ENCODE results near the gene B3GALT5. TPM values are rescaled to one million over a fixed set of nuclear protein-coding genes. Genes with fewer than 3 reads are reported as not detected.

B3GALT5 gene
- total RNA-seq, 8 experiments from 2014 or later, result 0.04 to 3.4 (median 0.99) TPM

DNA sequence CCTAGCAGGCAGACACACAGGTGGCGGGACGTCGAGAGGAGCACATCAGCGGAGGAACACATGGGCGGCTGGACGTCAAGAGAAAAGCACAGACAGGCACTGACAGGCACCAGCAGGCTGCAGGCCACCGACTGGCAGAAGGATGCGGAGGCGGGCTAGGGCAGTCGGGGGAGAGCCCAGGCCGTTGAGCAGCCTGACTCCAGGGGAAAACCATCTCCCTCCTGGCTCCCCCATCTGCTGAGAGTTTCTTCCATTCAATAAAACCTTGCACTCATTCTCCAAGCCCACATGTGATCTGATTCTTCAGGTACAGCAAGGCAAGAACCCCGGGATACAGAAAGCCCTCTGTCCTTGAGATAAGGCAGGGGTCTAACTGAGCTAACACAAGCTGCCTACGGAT is 25.5 kb downstream of the B3GALT5 start:
- H3K4me1 ChIP-seq (replicated peaks in 1 of 2), result peaks cover 9 to 18% of the 10 kb centered on the region in 2 donors
- no peak for ATAC-seq (replicated peaks in 6 of 8)
- in situ Hi-C loops (cut with MboI; ENCODE audit: low pct_unique_long_range_greater_than_20kb in 2 of 9, low sequenced_read_pairs in 9 of 9, unreplicated experiment in 9 of 9), result no loop called here
- 20 to 90% (median 43%) methylated on average over 1 to 9 of the region's 13 CpGs; no CpG with 5 or more reads in 6 of the 10 experiments for WGBS, 10 experiments
- no peak overlapping the region for H3K27ac ChIP-seq
- no peak overlapping the region for H3K4me3 ChIP-seq

DNA sequence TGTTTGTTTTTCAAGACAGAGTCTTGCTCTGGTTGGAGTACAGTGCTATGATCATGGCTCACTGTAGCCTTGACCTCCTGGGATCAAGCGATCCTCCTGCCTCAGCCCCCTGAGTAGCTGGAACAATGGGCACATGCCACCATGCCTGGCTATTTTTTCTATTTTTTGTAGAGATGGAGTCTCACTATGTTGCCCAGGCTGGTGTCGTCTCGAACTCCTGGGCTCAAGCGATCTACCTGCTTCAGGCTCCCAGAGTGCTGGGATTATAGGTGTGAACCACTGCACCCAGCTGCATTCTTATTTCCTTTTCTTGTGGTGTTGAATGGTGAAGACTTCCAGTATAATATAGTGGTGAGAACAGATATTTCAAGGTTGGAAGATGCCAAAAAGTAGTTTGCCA is 28.0 kb downstream of the B3GALT5 start:
- H3K4me3 ChIP-seq, result no peak overlapping the region
- WGBS, 10 experiments, result 76 to 100% (median 86%) methylated on average over 1 to 4 of the region's 4 CpGs; no CpG with 5 or more reads in 5 of the 10 experiments
- in situ Hi-C loops (cut with MboI; ENCODE audit: low pct_unique_long_range_greater_than_20kb in 2 of 9, low sequenced_read_pairs in 9 of 9, unreplicated experiment in 9 of 9), result no loop called here
- H3K4me1 ChIP-seq (replicated peaks in 1 of 2), result peaks cover 16% of the 10 kb centered on the region in 2 donors
- ATAC-seq (replicated peaks in 6 of 8), result no peak
- H3K27ac ChIP-seq, result no peak overlapping the region

DNA sequence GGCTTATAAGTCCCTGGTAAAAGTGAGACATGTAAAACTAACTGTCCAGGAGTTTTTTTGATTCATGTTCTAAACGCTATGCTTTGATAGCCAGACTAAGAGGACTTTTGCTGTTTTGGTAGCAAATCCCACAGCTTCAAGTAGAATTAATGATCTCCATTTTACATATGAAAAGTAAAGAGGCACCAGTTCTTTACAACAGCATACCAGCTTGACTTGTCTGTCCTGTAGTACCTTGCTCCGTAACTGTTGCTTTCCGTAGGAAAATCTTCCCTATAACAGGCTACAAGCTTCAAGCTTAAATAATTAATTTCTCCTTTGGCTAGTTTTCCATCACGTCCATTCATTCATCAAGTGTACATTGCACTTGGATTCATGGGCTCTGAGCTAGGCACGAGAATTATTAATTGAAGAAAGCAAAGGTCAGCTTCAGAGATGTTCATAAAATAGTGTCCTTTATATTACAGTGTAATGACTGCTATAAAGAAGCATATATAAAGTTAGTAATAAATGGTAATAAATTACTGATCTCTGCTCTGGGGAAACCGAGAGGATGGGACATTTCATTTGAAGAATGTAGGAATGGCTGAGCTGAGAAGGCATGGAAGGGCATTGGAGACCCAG is 29.2 kb downstream of the B3GALT5 start:
- Histone ChIP-seq H3K4me3 (no peak overlapping the region), H3K4me1 (replicated peaks in 1 of 2) (peaks cover 16% of the 10 kb centered on the region in 2 donors), H3K27ac (no peak overlapping the region)
- 19 to 89% (median 41%) methylated on average over 1 to 6 of the region's 6 CpGs for WGBS, 10 experiments
- no peak for ATAC-seq (replicated peaks in 6 of 8)
- in situ Hi-C loops (cut with MboI; ENCODE audit: low pct_unique_long_range_greater_than_20kb in 2 of 9, low sequenced_read_pairs in 9 of 9, unreplicated experiment in 9 of 9), result no loop called here

- Histone ChIP-seq H3K27ac (no peak overlapping the region), H3K4me1 (replicated peaks in 1 of 2) (peaks cover 8 to 9% of the 10 kb centered on the region in 2 donors), H3K4me3 (no peak overlapping the region)
- in situ Hi-C loops (cut with MboI; ENCODE audit: low pct_unique_long_range_greater_than_20kb in 2 of 9, low sequenced_read_pairs in 9 of 9, unreplicated experiment in 9 of 9), result no loop called here
- no peak for ATAC-seq (replicated peaks in 6 of 8)
- 8 to 85% (median 74%) methylated on average over 1 to 6 of the region's 6 CpGs; no CpG with 5 or more reads in 1 of the 10 experiments for WGBS, 10 experiments
Measured at GRCh38 chr21:39644062-39644560, 31.4 kb downstream of the B3GALT5 start.

DNA sequence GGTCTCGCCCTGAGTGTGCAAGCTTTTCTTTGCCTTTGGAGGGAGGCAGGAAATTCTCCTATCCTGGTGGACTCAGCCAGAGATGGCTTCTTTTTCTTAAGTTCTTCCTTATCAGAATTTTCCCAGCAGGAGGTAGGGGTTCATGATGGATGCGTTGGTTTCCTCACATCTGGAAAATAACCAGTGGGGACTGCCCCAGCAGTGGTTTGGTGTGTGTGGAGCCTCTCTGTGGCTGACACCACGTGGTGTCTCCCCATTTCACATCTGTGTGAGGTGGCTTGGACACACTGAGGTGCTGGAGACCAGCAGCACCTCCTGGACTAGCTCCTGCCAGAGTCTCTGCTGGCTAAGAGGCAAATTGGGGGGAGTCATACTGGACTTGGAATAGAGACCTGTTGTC is 32.6 kb downstream of the B3GALT5 start:
- 80 to 100% (median 92%) methylated on average over 1 to 3 of the region's 3 CpGs; no CpG with 5 or more reads in 6 of the 10 experiments for WGBS, 10 experiments
- H3K27ac ChIP-seq, result no peak overlapping the region
- peaks cover 8 to 9% of the 10 kb centered on the region in 2 donors for H3K4me1 ChIP-seq (replicated peaks in 1 of 2)
- ATAC-seq (replicated peaks in 6 of 8), result no peak
- in situ Hi-C loops (cut with MboI; ENCODE audit: low pct_unique_long_range_greater_than_20kb in 2 of 9, low sequenced_read_pairs in 9 of 9, unreplicated experiment in 9 of 9), result no loop called here
- no peak overlapping the region for H3K4me3 ChIP-seq

DNA sequence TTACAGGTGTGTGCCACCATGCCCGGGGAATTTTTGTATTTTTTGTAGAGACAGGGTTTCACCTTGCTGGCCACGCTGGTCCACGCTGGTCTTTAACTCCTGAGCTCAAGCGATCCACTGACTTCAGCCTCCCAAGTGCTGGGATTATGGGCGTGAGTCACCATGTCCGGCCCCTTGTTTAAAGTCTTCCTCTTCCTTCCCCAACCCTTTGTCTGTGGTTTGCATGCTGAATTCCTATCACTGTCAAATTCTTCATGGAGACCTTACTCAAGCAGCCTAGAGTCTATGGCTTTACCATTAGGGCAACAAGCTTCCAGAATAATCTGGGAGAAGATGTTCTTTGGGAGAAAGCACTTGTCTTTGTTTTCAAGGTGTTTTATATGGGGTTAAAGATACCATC is 34.7 kb downstream of the B3GALT5 start:
- WGBS, 10 experiments, result 21 to 100% (median 93%) methylated on average over 2 to 5 of the region's 6 CpGs; no CpG with 5 or more reads in 4 of the 10 experiments
- Histone ChIP-seq H3K27ac (no peak overlapping the region), H3K4me1 (replicated peaks in 1 of 2) (peaks cover 0 to 6% of the 10 kb centered on the region in 2 donors), H3K4me3 (no peak overlapping the region)
- in situ Hi-C loops (cut with MboI; ENCODE audit: low pct_unique_long_range_greater_than_20kb in 2 of 9, low sequenced_read_pairs in 9 of 9, unreplicated experiment in 9 of 9), result no loop called here
- ATAC-seq (replicated peaks in 6 of 8), result no peak

DNA sequence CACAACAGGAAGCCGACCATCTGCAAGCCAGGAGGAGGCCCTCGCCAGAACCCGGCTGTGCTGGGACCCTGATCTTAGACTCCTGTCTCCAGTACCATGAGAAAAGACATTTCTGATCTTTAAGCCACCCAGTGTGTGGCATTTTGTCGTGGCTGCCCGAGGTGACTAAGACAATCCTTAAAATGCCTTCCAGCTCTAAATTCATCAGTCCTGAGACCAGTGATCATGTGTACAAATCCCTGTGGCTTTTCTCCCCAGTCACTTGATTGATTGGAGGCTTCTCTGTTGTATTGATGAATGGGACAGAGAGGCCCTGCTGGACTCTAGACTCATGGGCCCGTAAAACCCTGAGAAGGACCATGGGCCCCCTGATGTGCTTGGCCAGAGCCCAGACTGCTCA is 36.1 kb downstream of the B3GALT5 start:
- 24 to 73% (median 40%) methylated on average over 2 to 4 of the region's 6 CpGs; no CpG with 5 or more reads in 4 of the 10 experiments for WGBS, 10 experiments
- peaks cover 0 to 2% of the 10 kb centered on the region in 2 donors for H3K4me1 ChIP-seq (replicated peaks in 1 of 2)
- in situ Hi-C loops (cut with MboI; ENCODE audit: low pct_unique_long_range_greater_than_20kb in 2 of 9, low sequenced_read_pairs in 9 of 9, unreplicated experiment in 9 of 9), result no loop called here
- no peak overlapping the region for H3K27ac ChIP-seq
- H3K4me3 ChIP-seq, result no peak overlapping the region
- ATAC-seq (replicated peaks in 6 of 8), result no peak

DNA sequence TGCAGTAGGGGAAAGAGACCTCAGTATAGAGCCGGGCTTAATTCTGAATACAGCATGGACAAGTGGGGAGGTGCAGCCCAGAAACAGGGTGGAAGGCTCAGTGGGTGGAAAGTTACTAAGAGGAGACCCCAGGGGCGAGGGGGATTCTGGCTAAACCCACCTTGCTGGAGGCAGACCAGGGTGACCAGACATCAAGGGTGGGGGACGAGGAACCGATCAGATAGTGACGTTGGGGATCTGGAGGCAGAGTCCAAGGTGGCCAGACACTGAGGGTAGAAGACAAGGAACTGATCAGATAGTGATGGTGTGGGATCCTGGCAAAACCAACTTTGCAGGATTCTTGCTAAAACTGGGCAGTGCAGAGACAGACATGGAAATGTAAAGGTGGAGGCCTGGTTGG is 36.8 kb downstream of the B3GALT5 start:
- H3K27ac ChIP-seq, result no peak overlapping the region
- ATAC-seq (replicated peaks in 6 of 8), result no peak
- in situ Hi-C loops (cut with MboI; ENCODE audit: low pct_unique_long_range_greater_than_20kb in 2 of 9, low sequenced_read_pairs in 9 of 9, unreplicated experiment in 9 of 9), result no loop called here
- WGBS, 10 experiments, result 0 to 100% (median 80%) methylated on average over 1 to 4 of the region's 5 CpGs; no CpG with 5 or more reads in 4 of the 10 experiments
- no peak overlapping the region for H3K4me3 ChIP-seq
- no peaks in the 10 kb centered on the region for H3K4me1 ChIP-seq (replicated peaks in 1 of 2)

GRCh38 chr21:39650306-39650705 is 37.6 kb downstream of the B3GALT5 start:
- 30 to 100% (median 92%) methylated on average over 1 to 11 of the region's 12 CpGs; no CpG with 5 or more reads in 4 of the 10 experiments for WGBS, 10 experiments
- no peak overlapping the region for H3K27ac ChIP-seq
- ATAC-seq (replicated peaks in 6 of 8), result no peak
- in situ Hi-C loops (cut with MboI; ENCODE audit: low pct_unique_long_range_greater_than_20kb in 2 of 9, low sequenced_read_pairs in 9 of 9, unreplicated experiment in 9 of 9), result no loop called here
- no peak overlapping the region for H3K4me3 ChIP-seq
- no peaks in the 10 kb centered on the region for H3K4me1 ChIP-seq (replicated peaks in 1 of 2)

GRCh38 chr21:39650801-39651200 is 38.1 kb downstream of the B3GALT5 start:
- in situ Hi-C loops (cut with MboI; ENCODE audit: low pct_unique_long_range_greater_than_20kb in 2 of 9, low sequenced_read_pairs in 9 of 9, unreplicated experiment in 9 of 9), result no loop called here
- Histone ChIP-seq H3K4me1 (replicated peaks in 1 of 2) (no peaks in the 10 kb centered on the region), H3K27ac (no peak overlapping the region), H3K4me3 (no peak overlapping the region)
- WGBS, 10 experiments, result 67 to 100% (median 93%) methylated on average over 1 to 7 of the region's 7 CpGs; no CpG with 5 or more reads in 1 of the 10 experiments
- no peak for ATAC-seq (replicated peaks in 6 of 8)

DNA sequence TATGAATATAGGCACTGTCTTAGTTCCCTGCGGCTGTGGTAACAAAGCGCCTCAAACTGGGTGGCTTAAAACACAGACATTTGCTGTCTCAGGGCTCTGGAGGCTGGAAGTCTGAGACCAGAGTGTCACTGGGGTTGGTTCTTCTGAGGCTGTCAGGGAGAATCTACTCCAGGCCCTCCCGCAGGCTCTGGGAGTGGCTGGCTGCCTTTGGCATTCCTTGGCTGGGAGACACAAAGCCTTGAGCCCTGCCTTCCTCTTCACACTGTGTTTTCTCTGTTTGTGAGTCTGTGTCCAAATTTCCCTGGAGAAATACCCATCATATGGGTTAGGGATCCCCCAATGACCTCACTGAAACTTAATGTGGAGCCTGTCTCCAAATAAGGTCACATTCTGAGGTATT is 38.5 kb downstream of the B3GALT5 start:
- H3K27ac ChIP-seq, result no peak overlapping the region
- no peak overlapping the region for H3K4me3 ChIP-seq
- in situ Hi-C loops (cut with MboI; ENCODE audit: low pct_unique_long_range_greater_than_20kb in 2 of 9, low sequenced_read_pairs in 9 of 9, unreplicated experiment in 9 of 9), result no loop called here
- no peaks in the 10 kb centered on the region for H3K4me1 ChIP-seq (replicated peaks in 1 of 2)
- WGBS, 10 experiments, result 77 to 100% (median 80%) methylated on average over 1 to 3 of the region's 3 CpGs; no CpG with 5 or more reads in 6 of the 10 experiments
- ATAC-seq (replicated peaks in 6 of 8), result no peak

DNA sequence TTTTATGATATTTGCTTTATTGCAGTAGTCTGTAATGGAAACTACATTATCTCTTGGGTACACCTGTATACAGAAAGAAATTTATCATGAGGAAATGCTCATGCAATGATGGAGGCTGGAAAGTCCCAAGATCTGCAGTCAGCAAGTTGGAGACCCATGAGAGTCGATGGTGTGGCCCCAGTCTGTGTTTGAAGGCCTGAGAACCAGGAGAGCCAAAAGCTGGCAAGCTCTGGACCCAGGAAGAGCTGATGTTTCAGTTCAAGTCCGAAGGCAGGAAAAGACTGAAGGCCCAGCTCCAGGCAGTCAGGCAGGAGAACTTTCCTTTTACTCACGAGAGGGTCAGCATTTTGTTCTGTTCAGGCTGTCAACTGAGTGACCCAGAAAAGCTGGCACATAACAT is 42.2 kb downstream of the B3GALT5 start:
- in situ Hi-C loops (cut with MboI; ENCODE audit: low pct_unique_long_range_greater_than_20kb in 2 of 9, low sequenced_read_pairs in 9 of 9, unreplicated experiment in 9 of 9), result no loop called here
- no peak overlapping the region for H3K4me3 ChIP-seq
- no peak for ATAC-seq (replicated peaks in 6 of 8)
- no peak overlapping the region for H3K27ac ChIP-seq
- H3K4me1 ChIP-seq (replicated peaks in 1 of 2), result no peaks in the 10 kb centered on the region
- 14 to 100% (median 55%) methylated on average over 1 to 3 of the region's 3 CpGs; no CpG with 5 or more reads in 2 of the 10 experiments for WGBS, 10 experiments

DNA sequence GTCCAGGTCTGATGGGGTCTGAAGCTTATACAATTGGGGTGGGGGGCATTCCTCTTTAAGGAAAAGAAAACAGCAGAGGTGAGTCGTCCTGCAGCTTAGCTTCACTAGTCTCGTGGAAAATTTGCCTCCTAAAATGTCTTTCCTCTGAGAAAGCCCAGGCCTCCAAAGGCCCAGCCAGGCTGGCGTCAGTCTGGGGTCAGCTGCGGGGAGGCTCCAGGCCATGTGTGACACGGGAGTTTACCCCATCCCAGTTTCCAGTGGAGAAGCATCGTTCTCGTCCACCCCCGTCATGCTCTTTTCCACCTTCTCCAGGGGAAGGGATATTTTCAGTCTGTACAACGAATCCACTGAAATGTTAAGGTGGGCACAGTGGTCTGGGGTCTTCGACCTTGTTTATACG is 42.8 kb downstream of the B3GALT5 start:
- Histone ChIP-seq H3K4me3 (no peak overlapping the region), H3K4me1 (replicated peaks in 1 of 2) (peaks cover 0 to 5% of the 10 kb centered on the region in 2 donors), H3K27ac (no peak overlapping the region)
- ATAC-seq (replicated peaks in 6 of 8), result no peak
- in situ Hi-C loops (cut with MboI; ENCODE audit: low pct_unique_long_range_greater_than_20kb in 2 of 9, low sequenced_read_pairs in 9 of 9, unreplicated experiment in 9 of 9), result no loop called here
- 0 to 96% (median 51%) methylated on average over 1 to 9 of the region's 11 CpGs; no CpG with 5 or more reads in 2 of the 10 experiments for WGBS, 10 experiments

DNA sequence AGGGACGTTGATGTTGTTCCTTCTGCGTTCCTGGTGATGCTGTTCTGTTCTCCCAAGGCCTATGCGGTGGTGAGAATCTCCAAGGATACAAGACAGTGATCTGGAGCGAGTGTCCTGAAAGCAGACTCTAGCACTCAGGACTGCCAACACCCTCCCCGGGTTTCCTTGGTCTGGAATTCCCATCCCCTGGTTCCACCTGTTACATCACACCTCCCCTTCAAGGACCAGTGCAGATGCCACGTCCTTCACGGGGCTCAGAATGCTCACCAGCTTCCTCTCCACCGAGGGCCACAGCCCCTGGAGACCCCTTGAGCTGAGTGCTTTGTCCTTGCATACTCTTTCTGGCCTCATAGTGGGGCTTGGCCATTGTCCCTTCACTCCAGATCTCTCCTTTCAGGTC is 43.5 kb downstream of the B3GALT5 start:
- Histone ChIP-seq H3K4me1 (replicated peaks in 1 of 2) (peaks cover 0 to 8% of the 10 kb centered on the region in 2 donors), H3K27ac (no peak overlapping the region), H3K4me3 (no peak overlapping the region)
- ATAC-seq (replicated peaks in 6 of 8), result no peak
- WGBS, 10 experiments, result 13 to 100% (median 73%) methylated on average over 1 to 6 of the region's 8 CpGs; no CpG with 5 or more reads in 3 of the 10 experiments
- in situ Hi-C loops (cut with MboI; ENCODE audit: low pct_unique_long_range_greater_than_20kb in 2 of 9, low sequenced_read_pairs in 9 of 9, unreplicated experiment in 9 of 9), result no loop called here

All from motor neuron (in vitro differentiated cells).